Retinal pigment epithelial cell (primary cell): ENCODE measurements around the gene GNAI3.
"Not testable (repeated sequence)": the region's sequence is repeated elsewhere in the genome, so short reads cannot be mapped to it uniquely, and the experiment has no call there.

Source experiments
- DNase-seq: peaks from one replicate; pipeline ENCODE4 v3.0.0-alpha.2; 2010; ENCODE audit warnings: low read depth
- H3K4me3 ChIP-seq: 2 replicates; pipeline ENCODE4 v1.5.1; 2011; ENCODE audit warnings: mild to moderate bottlenecking, low read length, control low read depth, moderate library complexity
- TF ChIP-seq, protein P1 (sequence below): conservative IDR thresholded peaks from 2 replicates; pipeline ENCODE4 v1.5.1; 2011; ENCODE audit warnings: low read depth, low read length, control low read depth, inconsistent platforms

GNAI3 gene

DNA sequence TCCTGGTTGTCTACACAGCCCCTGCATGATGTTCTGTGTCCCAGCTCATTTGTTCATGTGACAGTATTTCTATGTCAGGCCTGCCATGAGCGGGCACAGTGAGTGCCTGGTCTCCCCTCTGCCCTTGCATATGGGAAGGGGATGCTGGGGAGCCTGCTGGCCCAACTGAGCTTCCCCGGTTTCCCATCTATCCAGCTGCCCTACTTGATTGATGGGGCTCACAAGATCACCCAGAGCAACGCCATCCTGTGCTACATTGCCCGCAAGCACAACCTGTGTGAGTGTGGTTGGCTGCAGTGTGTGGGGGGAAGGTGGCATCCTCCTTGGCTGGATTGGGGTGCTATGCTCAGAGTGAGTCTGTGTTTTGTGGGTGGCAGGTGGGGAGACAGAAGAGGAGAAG lies 109.0 kb downstream of the GNAI3 start:
- DNase-seq = no peak
- no peak overlapping the region for H3K4me3 ChIP-seq
- TF ChIP-seq, protein P1, sequence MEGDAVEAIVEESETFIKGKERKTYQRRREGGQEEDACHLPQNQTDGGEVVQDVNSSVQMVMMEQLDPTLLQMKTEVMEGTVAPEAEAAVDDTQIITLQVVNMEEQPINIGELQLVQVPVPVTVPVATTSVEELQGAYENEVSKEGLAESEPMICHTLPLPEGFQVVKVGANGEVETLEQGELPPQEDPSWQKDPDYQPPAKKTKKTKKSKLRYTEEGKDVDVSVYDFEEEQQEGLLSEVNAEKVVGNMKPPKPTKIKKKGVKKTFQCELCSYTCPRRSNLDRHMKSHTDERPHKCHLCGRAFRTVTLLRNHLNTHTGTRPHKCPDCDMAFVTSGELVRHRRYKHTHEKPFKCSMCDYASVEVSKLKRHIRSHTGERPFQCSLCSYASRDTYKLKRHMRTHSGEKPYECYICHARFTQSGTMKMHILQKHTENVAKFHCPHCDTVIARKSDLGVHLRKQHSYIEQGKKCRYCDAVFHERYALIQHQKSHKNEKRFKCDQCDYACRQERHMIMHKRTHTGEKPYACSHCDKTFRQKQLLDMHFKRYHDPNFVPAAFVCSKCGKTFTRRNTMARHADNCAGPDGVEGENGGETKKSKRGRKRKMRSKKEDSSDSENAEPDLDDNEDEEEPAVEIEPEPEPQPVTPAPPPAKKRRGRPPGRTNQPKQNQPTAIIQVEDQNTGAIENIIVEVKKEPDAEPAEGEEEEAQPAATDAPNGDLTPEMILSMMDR = no peak

DNA sequence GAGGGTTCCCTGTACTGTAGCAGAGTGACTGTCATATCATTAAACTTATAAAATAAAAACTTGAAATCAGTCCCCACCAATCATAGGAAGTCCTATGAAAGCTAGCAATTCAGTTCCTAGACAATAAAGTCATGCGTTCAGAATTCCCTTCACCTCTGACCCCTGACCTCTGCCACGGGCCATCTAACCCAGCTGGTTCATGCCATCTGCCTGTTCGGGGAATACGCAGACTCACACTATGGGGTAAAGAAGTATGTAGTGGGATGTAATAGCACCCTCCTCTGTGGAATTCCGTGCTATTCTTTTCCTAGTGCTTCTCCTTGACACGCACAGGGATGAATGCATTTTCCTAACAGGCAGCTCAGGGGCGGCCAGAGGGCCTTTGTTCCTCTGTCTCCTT lies 109.6 kb downstream of the GNAI3 start:
- no peak for DNase-seq
- TF ChIP-seq, protein P1 = no peak
- H3K4me3 ChIP-seq = no peak overlapping the region

DNA sequence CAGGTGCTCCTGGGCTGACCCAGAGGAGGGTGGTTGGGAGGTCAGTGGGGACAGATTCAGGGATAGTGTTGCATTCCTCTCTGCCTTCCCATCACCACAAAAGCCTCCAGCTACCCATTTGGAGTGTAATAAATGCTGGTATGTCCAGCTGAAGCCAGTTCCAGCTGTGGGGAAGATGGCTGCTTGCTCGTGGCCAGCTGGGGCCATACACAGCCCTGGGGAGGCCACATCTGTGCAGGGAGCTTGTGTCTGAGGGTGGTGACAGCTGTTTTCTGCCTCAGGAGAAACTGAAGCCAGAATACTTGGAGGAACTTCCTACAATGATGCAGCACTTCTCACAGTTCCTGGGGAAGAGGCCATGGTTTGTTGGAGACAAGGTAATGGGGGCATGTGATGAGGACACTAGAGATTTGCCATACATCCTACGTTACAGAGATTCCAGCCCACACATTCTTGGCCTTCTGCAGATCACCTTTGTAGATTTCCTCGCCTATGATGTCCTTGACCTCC lies 110.2 kb downstream of the GNAI3 start:
- no peak overlapping the region for H3K4me3 ChIP-seq
- no peak for DNase-seq
- TF ChIP-seq, protein P1 = no peak

DNA sequence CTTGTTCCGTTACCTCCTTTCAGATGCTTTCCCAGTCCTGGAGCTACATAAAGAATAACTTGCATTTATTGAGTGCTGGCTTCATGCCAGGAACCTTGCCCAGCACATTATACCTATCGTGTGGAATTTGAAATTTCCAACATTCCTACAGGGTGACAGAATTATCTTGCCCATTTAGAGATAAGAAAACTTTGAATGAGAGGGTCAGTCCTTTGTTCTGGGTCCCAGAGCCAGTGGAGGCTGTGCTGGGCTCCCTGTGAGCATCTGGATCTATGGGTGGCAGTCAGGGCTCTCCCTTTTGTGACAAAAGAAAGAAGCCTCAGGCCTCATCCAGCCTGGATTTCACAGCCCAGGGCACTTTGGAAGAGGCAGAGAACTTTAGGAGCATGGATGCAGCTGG lies 110.7 kb downstream of the GNAI3 start:
- TF ChIP-seq, protein P1 = no peak
- H3K4me3 ChIP-seq = no peak overlapping the region
- DNase-seq = no peak

DNA sequence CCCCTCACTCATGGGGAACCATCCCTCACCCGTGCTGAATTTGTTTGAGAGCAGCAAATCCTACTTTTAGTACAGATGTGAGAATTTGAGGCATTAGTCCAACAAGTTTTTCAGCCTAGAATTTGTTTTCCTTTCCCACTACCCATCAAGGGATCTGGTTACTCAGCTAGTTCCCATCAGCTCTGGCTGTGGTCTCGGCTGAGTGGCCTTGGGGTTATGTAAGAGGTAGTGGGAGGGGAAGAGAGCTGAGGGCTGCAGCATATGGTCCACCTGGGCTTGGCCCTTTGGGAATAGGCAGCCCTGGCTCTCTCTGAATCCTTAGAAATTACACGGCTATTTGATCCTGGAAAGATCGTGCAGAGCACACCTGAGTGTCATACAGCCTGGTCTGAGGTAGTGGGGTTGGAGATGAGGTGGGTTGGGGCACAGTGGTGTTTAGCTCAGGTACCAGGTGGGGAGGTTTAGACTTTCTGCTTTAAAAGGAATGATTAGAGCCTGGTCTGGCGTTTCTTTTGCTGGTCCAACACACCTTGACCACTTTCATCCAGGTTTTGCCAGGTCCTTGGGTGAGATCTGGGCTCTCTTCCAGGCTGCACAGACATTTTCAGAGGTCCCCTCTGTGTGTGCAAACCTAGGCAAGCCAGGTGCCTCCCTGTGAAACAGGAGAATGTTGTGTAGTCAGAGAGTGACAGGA lies 111.7 kb downstream of the GNAI3 start:
- TF ChIP-seq, protein P1 = no peak
- H3K4me3 ChIP-seq = no peak overlapping the region
- DNase-seq = no peak

DNA sequence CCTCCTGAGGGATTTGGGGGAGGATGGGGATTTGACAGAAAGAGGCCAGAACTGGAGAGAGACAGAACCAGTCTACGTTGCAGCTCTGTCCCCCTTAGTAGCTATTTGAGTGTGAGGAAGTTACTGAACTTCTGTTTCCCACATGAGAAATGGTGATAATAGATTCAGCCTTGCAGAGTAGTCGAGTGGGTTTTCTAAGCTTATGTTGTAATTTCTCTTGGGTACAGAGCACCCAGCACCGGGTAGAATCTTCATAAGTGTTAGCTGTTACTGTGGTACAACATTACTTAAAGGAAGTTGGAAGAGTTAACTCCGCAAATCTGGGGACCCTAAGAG lies 112.2 kb downstream of the GNAI3 start:
- H3K4me3 ChIP-seq, DNase-seq: not testable (repeated sequence)

DNA sequence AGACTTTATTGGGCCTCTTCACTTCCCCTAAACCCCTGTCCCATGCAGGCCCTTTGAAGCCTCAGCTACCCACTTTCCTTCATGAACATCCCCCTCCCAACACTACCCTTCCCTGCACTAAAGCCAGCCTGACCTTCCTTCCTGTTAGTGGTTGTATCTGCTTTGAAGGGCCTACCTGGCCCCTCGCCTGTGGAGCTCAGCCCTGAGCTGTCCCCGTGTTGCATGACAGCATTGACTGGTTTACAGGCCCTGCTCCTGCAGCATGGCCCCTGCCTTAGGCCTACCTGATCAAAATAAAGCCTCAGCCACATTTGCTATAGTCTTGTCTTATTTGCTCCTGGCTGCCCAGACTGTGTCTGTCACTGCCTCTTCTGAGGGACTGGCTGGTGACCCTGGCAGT lies 113.0 kb downstream of the GNAI3 start:
- TF ChIP-seq, protein P1 = no peak
- DNase-seq = no peak
- no peak overlapping the region for H3K4me3 ChIP-seq
